Stomach smooth muscle (tissue), 2 donors: ENCODE measurements around the gene SPATA33.
"Not testable (repeated sequence)": the region's sequence is repeated elsewhere in the genome, so short reads cannot be mapped to it uniquely, and the experiment has no call there.

ENCODE experiments used
- H3K27ac ChIP-seq: one replicate; pipeline ENCODE4 v1.7.0; 2013; ENCODE audit warnings: mild to moderate bottlenecking, low read length, inconsistent platforms
- H3K27me3 ChIP-seq, 2 donors: one replicate each; pipeline ENCODE4 v1.7.0; 2013; ENCODE audit warnings: low read length in 2 of 2; ENCODE audit not compliant: insufficient read depth in 2 of 2, control insufficient read depth in 1 of 2
- H3K36me3 ChIP-seq, 2 donors: one replicate each; pipeline ENCODE4 v1.7.0; 2013; ENCODE audit warnings: low read length in 2 of 2; ENCODE audit not compliant: control insufficient read depth in 2 of 2, insufficient read depth in 2 of 2
- H3K4me1 ChIP-seq: one replicate; pipeline ENCODE4 v1.7.0; 2013; ENCODE audit warnings: low read length; ENCODE audit not compliant: control insufficient read depth, insufficient read depth
- H3K4me3 ChIP-seq, 2 donors: one replicate each; pipeline ENCODE4 v1.7.0; 2013; ENCODE audit warnings: low read length in 2 of 2
- H3K9ac ChIP-seq, 2 donors: one replicate each; pipeline ENCODE4 v1.7.0; 2013; ENCODE audit warnings: low read length in 2 of 2, mild to moderate bottlenecking in 1 of 2
- H3K9me3 ChIP-seq, 2 donors: one replicate each; pipeline ENCODE4 v1.7.0; 2013; ENCODE audit warnings: low read length in 2 of 2; ENCODE audit not compliant: control insufficient read depth in 2 of 2
- donor health status: healthy.
- donor health status: Pancreatic carcinoma.

The SPATA33 gene

DNA sequence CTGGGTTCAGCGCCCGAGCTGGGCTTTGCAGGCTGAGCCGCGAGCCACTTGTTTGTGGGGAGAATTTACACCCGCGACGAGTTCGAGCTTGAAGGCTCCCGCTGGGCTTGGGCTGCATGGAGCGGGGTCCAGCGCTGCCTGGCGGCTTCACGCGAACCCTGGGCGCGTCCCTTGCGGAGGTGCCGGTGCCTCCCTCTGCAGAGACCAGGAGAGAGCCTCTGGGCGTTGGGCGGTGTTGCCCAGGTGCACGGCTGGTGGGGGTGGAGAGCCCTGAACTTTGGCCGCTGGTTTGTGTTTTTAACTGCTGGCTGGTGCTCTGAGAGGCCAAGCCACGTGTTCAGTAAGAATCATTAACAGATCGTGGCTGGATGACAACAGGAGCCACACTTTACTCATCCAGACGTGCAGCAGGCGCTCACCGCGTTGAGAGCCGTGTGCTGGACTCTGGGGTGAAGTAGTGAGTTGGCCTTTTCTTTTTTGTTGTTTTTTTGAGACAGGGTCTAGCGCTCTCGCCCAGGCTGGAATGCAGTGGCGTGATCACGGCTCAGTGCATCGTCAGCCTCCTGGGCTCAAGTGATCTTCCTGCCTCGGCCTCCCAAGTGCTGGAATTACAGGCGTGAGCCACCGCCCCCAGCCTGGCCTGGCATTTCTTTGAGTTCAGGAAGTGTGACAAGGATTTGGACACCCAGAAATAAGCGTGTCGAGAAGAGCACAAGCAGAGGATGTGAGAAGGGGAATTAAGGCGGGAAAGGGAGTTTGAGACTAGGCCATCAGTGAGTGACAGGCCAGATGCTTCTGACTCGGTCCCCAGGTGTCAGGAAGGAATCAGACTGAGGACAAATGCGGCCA is 29.7 kb downstream of the SPATA33 start:
- peaks cover 7 to 12% of the 10 kb centered on the region in 2 donors for H3K36me3 ChIP-seq
- H3K27ac ChIP-seq: peak overlapping the region; percentile 66
- no peaks in the 10 kb centered on the region for H3K9me3 ChIP-seq
- no peaks in the 10 kb centered on the region for H3K27me3 ChIP-seq
- H3K9ac ChIP-seq: peak overlapping the region; percentile 74 to 76
- peaks cover 8% of the 10 kb centered on the region for H3K4me1 ChIP-seq
- peak overlapping the region; percentile 67 to 93 for H3K4me3 ChIP-seq

- Histone ChIP-seq H3K4me1 (peaks cover 8% of the 10 kb centered on the region), H3K9me3 (no peaks in the 10 kb centered on the region), H3K27me3 (no peaks in the 10 kb centered on the region), H3K36me3 (peaks cover 13% of the 10 kb centered on the region in 2 donors), H3K9ac (no peak overlapping the region), H3K4me3 (no peak overlapping the region), H3K27ac (no peak overlapping the region)
These were observed 30.8 kb downstream of the SPATA33 start for GRCh38 chr16:89688395-89688794.

- Histone ChIP-seq H3K9ac (no peak overlapping the region), H3K4me1 (peaks cover 8% of the 10 kb centered on the region), H3K36me3 (peaks cover 20 to 21% of the 10 kb centered on the region in 2 donors), H3K4me3 (no peak overlapping the region), H3K27ac (no peak overlapping the region), H3K27me3 (no peaks in the 10 kb centered on the region), H3K9me3 (no peaks in the 10 kb centered on the region)
These were observed 31.5 kb downstream of the SPATA33 start for GRCh38 chr16:89689142-89689541.

GRCh38 chr16:89689621-89690020 is 32.0 kb downstream of the SPATA33 start:
- H3K27me3 ChIP-seq, H3K4me3 ChIP-seq, H3K27ac ChIP-seq, H3K9ac ChIP-seq, H3K9me3 ChIP-seq, H3K4me1 ChIP-seq: not testable (repeated sequence)
- peaks cover 23 to 24% of the 10 kb centered on the region in 2 donors for H3K36me3 ChIP-seq

DNA sequence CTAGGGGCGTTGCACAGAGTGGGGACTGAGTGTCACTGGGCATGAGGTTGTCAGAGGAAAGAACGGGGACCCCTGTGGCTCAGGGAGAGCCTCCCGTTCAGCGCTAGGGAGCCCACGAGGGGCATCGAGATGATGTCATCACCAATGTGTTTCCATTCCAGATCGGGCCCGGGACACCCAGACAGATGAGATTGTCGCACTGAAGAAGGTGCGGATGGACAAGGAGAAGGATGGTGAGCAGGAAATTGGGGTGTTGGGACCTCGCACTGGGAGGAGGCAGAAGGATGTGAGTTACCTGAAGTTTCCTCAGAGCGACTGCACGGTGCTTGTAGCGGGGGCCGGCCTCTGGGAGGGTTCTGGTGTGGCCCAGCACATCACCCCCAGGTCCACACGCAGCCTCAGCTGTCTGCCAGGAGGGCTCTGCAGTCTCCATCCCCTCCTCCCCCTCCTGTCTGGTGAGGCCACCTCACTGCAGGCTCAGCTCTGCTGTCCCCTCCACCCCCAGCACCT is 32.8 kb downstream of the SPATA33 start:
- no peak overlapping the region for H3K27ac ChIP-seq
- H3K9me3 ChIP-seq: no peaks in the 10 kb centered on the region
- H3K4me3 ChIP-seq: no peak overlapping the region
- no peaks in the 10 kb centered on the region for H3K27me3 ChIP-seq
- peaks cover 8% of the 10 kb centered on the region for H3K4me1 ChIP-seq
- no peak overlapping the region for H3K9ac ChIP-seq
- peaks cover 23 to 24% of the 10 kb centered on the region in 2 donors for H3K36me3 ChIP-seq

GRCh38 chr16:89691231-89691985 is 33.8 kb downstream of the SPATA33 start:
- no peaks in the 10 kb centered on the region for H3K9me3 ChIP-seq
- no peak overlapping the region for H3K4me3 ChIP-seq
- H3K36me3 ChIP-seq: peaks cover 23 to 24% of the 10 kb centered on the region in 2 donors
- H3K27me3 ChIP-seq: no peaks in the 10 kb centered on the region
- H3K9ac ChIP-seq: no peak overlapping the region
- H3K27ac ChIP-seq: no peak overlapping the region
- H3K4me1 ChIP-seq: peaks cover 8% of the 10 kb centered on the region

- H3K27ac ChIP-seq: no peak overlapping the region
- H3K4me3 ChIP-seq: no peak overlapping the region
- H3K9ac ChIP-seq: no peak overlapping the region
- no peaks in the 10 kb centered on the region for H3K27me3 ChIP-seq
- H3K36me3 ChIP-seq: peaks cover 23 to 24% of the 10 kb centered on the region in 2 donors
- no peaks in the 10 kb centered on the region for H3K9me3 ChIP-seq
- H3K4me1 ChIP-seq: peaks cover 8% of the 10 kb centered on the region
These were observed 34.4 kb downstream of the SPATA33 start for GRCh38 chr16:89691986-89692569.

DNA sequence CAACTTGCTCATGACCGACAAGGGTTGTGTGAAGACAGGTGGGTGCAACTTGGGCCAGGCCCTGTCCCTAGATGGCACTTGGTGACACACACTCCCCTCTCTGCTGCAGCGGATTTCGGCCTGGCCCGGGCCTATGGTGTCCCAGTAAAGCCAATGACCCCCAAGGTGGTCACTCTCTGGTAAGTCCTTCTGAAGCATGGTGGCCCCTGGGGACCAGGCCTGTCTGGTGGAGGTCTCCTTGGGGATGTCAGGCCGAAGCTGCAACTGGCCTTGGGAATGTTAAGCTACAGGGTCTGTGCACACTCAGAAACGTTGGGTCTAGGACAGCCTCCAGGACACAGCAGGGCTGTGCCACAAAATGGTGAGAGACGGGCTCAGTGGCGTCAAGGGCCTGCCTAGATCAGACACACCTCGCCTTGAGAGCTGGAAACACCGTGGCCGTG is 35.7 kb downstream of the SPATA33 start:
- Histone ChIP-seq H3K4me1 (no peaks in the 10 kb centered on the region), H3K9ac (no peak overlapping the region), H3K36me3 (peaks cover 23 to 24% of the 10 kb centered on the region in 2 donors), H3K9me3 (no peaks in the 10 kb centered on the region), H3K4me3 (no peak overlapping the region), H3K27ac (no peak overlapping the region), H3K27me3 (no peaks in the 10 kb centered on the region)

GRCh38 chr16:89693931-89694783 is 36.5 kb downstream of the SPATA33 start:
- no peaks in the 10 kb centered on the region for H3K9me3 ChIP-seq
- no peak overlapping the region for H3K27ac ChIP-seq
- H3K4me1 ChIP-seq: no peaks in the 10 kb centered on the region
- no peaks in the 10 kb centered on the region for H3K27me3 ChIP-seq
- H3K36me3 ChIP-seq: peaks cover 22 to 24% of the 10 kb centered on the region in 2 donors
- H3K4me3 ChIP-seq: no peak overlapping the region
- H3K9ac ChIP-seq: no peak overlapping the region

- not testable (repeated sequence) for H3K27me3 ChIP-seq, H3K27ac ChIP-seq
- peaks cover 20 to 24% of the 10 kb centered on the region in 2 donors for H3K36me3 ChIP-seq
These were observed 37.1 kb downstream of the SPATA33 start for GRCh38 chr16:89694784-89695085.

More at GRCh38 chr16:89694784-89695085, 37.1 kb downstream of the SPATA33 start:
- H3K4me1 ChIP-seq, H3K9me3 ChIP-seq, H3K4me3 ChIP-seq, H3K9ac ChIP-seq: not testable (repeated sequence)
